HS-27A (cell line): Measurements from ENCODE around the gene ARRDC5.
"Not testable (repeated sequence)": the region's sequence is repeated elsewhere in the genome, so short reads cannot be mapped to it uniquely, and the experiment has no call there.

Experiments
- DNase-seq: peaks from one replicate; pipeline ENCODE4 v3.0.0-alpha.2; 2012; ENCODE audit warnings: low read depth, missing footprints

ARRDC5 gene

GRCh38 chr19:4909897-4910593 lies 7.3 kb upstream of the ARRDC5 start:
- no peak for DNase-seq

- DNase-seq, result no peak
Measured at GRCh38 chr19:4909156-4909896, 6.6 kb upstream of the ARRDC5 start, which contains the start of gene UHRF1. UHRF1 (plus strand) TSS chr19:4909501; CDS start chr19:4910886, 1,385 bp downstream.

- no peak for DNase-seq
Measured at GRCh38 chr19:4908781-4909155, 6.1 kb upstream of the ARRDC5 start.

- DNase-seq, result no peak
Measured at GRCh38 chr19:4908360-4908759, 5.7 kb upstream of the ARRDC5 start.

- no peak for DNase-seq
Measured at GRCh38 chr19:4906963-4907362, 4.3 kb upstream of the ARRDC5 start.

GRCh38 chr19:4904481-4904880 lies 1.8 kb upstream of the ARRDC5 start:
- no peak for DNase-seq

DNA sequence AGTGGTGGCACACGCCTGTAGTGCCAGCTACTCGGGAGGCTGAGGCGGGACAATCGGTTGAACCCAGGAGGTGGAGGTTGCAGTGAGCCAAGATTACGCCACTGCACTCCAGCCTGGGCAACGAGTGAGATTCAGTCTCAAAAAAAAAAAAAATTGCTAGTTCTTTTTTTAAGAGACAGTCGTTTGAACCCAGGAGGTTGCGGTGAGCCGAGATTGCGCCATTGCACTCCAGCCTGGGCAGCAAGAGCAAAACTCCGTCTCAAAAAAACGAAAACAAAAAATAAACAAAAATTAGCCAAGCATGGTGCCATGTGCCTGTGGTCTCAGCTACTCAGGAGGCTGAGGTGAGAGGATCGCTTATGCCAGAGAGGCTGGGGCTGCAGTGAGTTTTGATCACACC lies 1.8 kb downstream of the ARRDC5 start:
- DNase-seq, result not testable (repeated sequence)

DNA sequence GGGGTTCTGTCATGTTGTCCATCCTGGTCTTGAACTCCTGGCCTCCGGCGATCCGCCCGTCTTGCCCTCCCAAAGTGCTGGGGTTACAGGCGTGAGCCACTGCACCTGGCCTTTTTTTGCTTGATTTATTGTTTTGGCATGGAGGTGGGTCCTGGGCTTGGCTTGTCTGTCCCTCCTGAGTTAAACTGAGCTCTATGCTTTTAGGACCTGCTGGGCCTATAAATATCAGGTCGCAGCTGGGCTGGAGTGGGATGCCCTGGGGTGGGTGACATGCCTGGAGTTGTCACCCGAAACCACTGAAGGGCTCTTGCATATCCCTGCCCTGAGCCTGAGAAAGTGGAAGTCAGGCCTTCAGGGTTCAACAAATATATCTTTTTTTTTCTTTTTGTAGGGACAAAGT lies 5.5 kb downstream of the ARRDC5 start:
- DNase-seq, result no peak

GRCh38 chr19:4896372-4896771 lies 6.3 kb downstream of the ARRDC5 start:
- no peak for DNase-seq

GRCh38 chr19:4892962-4893361 lies 9.7 kb downstream of the ARRDC5 start:
- DNase-seq, result not testable (repeated sequence)

GRCh38 chr19:4891066-4891465 lies 11.6 kb downstream of the ARRDC5 start:
- no peak for DNase-seq

DNA sequence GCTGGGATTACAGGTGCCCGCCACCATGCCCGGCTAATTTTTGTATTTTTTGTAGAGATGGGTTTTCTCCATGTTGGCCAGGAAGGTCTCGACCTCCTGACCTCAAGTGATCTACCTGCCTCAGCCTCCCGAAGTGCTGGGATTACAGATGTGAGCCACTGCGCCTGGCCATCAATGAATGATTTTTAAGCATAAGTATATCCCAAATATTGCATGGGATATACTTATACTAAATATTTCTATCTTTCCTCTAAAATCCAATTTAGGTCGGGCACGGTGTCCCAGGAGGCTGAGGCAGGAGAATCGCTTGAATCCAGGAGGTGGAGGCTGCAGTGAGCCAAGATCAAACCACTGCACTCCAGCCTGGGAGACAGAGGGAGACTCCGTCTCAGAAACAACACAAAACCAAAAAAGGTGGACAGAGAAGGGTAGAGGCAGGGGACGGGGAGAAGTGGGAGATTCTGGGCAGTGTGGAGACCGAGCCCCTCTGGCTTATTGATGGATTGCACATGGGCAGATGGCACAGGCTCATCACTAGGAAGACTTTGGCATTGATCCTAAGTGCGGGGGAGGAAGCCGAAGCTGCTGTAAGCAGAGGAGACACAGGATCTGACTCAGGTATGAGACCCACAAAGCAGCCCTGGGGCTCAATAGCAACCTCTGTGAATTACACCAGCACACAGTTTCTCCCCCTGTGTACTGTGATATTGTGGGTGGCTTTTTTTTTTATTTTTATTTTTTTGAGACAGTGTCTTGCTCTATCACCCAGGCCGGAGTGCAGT lies 13.5 kb downstream of the ARRDC5 start:
- DNase-seq, result no peak

DNA sequence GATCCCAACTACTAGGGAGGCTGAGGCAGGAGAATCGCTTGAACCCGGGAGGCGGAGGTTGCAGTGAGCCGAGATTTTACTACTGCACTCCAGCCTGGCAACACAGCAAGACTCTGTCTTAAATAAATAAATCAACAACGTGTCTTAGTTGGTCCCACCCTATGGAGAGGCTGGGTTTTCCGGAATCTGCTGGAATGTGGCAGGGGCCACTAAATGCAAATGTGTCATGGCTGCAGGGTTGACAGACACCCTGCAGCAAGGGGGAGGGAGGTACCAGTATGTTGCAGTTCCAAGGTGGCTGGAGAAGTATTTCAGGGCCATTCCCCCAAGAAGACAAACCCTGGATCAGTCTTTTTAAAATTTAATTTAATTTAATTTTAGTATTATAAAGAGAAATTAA lies 14.9 kb downstream of the ARRDC5 start:
- not testable (repeated sequence) for DNase-seq

GRCh38 chr19:4884993-4885392 lies 17.7 kb downstream of the ARRDC5 start:
- DNase-seq, result not testable (repeated sequence)

DNA sequence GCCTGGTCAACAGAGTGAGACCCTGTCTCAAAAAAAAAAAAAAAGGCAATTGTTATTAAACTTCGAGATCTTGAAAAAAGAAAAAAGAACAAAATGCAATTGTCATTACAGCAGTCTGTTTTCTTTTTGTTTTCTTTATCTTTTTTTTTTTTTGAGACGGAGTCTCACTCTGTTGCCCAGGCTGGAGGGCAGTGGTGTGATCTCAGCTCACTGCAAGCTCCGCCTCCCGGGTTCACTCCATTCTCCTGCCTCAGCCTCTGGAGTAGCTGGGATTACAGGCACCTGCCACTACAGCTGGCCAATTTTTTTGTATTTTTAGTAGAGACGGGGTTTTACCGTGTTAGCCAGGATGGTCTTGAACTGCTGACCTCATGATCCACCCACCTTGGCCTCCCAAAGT lies 19.8 kb downstream of the ARRDC5 start:
- not testable (repeated sequence) for DNase-seq

GRCh38 chr19:4879041-4879440 lies 23.7 kb downstream of the ARRDC5 start:
- DNase-seq, result no peak

GRCh38 chr19:4878491-4878968 lies 24.2 kb downstream of the ARRDC5 start:
- DNase-seq, result no peak

DNA sequence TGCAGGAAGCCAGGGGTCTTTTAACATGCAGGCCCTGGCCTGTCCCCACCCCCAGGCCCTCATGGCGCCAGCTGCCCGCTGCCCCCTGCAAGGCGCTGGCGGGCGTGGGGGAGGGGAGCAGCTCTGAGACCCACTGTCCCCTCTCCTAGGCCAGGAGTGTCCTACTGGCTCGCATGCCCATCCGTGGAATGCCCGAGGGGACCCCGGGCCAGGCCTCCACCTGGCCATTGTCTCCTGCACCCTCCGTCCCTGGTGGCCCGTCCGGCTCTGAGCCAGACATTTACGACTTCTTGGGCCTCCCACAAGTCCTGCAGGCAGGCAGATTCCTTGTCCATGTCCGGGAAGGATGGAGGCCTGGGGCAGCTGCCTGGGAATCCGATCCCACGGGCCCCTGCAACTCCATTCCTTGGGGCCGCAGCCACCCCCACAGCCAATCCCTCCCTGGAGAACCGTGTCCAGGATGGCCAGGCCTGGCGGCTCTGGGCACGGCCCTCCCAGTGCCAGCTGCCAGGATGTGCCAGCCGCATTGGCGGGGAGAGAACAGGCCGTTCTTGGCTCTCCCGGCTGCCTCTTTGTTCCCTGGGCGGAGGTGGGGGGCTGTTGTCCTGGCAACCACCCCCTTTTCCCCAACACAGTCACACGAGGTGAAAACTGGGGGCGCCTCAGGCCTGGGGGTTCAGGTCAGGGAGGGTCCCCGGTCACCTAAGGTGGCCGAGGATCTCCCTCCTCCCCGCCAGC lies 24.8 kb downstream of the ARRDC5 start:
- DNase-seq, result no peak

- no peak for DNase-seq
Measured at GRCh38 chr19:4873930-4874329, 28.8 kb downstream of the ARRDC5 start.

GRCh38 chr19:4871711-4872110 lies 31.0 kb downstream of the ARRDC5 start:
- DNase-seq, result no peak

DNA sequence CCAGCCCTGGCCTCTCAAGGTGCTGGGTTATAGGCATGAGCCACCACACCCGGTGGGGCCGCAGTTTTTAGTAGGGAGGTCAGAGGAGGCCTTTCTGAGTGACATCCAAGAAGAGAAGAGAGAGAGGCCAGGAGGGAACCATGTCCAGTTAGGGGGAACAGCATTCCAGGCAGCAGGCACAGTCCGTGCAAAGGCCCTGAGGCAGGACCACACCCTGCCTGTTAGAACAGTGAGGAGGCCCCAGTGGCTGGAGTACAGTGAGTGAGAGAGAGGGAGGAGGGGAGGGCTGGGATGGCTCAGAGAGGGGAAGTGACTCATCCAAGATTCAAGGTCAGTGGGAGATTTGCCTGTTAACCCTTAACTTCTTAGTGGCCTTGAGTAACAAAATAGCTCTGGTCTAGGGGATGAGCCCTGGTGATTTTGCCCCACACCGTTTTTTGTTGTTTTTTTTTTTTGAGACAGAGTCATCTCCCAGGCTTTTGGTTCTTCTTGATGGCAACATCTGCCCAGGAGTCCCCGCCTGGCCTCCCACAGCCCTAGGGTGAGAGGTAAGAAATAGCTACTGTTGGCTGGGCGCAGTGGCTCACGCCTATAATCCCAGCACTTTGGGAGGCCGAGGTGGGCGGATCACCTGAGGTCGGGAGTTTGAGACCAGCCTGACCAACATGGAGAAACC lies 32.5 kb downstream of the ARRDC5 start:
- DNase-seq, result peak; percentile 77
